Fibroblast of skin of scalp (primary cell): ENCODE results near the gene ADAMTS2.

ENCODE experiments used
- DNase-seq: peaks from one replicate; pipeline ENCODE4 v3.0.0-alpha.2; 2013

ADAMTS2 gene

DNA sequence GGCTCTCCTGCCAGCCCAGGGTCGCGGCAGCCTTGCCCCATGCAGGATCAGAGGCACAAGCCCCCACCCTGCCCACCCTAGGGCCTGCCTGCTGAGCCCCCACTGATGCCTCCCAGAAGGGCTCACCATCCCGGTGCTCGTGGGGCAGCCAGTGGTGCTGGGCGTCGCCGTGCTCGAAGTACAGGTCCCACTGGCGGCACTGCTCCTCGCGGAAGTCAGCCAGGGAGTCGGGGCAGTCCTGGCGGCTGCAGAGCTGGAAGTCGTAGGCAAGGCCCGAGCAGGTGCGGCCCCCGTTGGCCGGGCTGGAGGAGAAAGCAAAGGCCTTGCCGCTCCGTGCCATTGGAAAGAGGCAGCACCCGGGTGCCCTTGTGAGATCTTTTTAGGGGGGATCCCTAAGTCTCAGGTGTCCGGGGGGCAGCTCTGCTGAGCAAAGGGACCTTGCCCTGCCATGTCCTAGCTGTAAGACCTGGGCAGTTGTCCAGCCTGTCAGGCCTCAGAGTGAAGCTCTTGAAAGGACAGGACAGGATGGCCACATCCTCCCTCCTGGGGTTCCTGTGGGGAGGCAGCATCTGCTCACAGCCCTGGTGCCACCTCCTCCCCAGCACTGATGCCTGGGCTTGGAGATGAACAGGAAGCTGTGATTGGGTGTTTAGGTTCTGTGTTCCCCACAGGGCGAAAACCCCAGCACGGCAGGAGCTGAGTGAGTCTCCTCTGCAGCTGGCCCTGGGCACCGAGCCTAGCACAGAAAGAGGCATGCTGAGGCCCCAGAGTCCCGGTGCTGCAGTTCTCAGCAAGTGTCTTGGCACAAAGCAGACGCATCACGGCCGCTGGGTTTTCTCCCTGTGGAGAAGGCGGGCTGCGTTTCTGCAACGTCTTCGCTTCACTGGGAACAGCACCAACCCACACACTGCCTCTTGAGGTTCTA, 207.4 kb downstream of the ADAMTS2 start:
- peak; percentile 11 for DNase-seq

- DNase-seq: no peak
Measured at GRCh38 chr5:179137016-179137642, 208.1 kb downstream of the ADAMTS2 start.

GRCh38 chr5:179135441-179136215, 209.6 kb downstream of the ADAMTS2 start:
- DNase-seq: no peak

DNA sequence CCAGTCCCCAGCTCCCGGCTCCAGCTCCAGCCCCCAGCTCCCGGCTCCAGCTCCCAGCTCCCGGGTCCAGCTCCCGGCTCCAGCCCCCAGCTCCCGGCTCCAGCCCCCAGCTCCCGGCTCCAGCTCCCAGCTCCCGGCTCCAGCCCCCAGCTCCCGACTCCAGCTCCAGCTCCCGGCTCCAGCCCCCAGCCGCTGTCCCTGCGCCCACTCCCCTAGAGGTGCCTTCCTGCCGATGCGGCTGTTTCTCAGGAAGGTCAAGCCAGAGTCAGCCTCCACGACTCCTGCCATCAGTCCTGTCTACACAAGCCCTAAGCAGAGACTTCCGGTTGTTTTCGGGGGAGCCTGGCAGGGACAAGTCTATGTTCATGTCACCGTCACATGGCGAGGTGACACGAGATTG, 210.3 kb downstream of the ADAMTS2 start:
- no peak for DNase-seq

- no peak for DNase-seq
Measured at GRCh38 chr5:179134511-179134910, 210.8 kb downstream of the ADAMTS2 start.

GRCh38 chr5:179132586-179133355, 212.5 kb downstream of the ADAMTS2 start:
- DNase-seq: no peak

- DNase-seq: no peak
Measured at GRCh38 chr5:179131886-179132585, 213.2 kb downstream of the ADAMTS2 start.

DNA sequence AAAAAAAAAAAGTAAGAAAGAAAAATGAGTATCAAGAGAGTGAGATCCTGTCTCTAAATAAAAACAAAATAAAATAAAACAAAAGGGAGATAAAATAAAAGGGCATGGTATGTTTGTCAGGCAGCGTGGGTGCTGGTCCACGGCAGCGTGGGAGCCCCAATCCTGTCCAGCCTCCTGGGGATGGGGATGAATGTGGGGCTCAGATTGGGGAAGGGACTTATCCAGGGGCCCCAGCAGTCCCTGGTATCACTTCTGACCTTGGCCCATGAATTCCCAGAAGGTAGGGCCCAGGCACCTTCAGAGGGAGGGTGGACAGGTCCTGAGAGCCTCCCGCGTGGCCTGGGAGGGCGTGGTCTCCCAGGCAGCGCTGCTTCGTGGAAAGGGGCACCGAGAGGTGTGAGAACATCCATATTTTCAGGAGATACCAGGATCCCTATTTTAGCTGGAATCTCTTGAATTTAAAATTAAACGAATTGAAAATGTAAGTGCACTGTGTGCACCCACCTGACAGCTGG, 213.9 kb downstream of the ADAMTS2 start:
- DNase-seq: no peak

DNA sequence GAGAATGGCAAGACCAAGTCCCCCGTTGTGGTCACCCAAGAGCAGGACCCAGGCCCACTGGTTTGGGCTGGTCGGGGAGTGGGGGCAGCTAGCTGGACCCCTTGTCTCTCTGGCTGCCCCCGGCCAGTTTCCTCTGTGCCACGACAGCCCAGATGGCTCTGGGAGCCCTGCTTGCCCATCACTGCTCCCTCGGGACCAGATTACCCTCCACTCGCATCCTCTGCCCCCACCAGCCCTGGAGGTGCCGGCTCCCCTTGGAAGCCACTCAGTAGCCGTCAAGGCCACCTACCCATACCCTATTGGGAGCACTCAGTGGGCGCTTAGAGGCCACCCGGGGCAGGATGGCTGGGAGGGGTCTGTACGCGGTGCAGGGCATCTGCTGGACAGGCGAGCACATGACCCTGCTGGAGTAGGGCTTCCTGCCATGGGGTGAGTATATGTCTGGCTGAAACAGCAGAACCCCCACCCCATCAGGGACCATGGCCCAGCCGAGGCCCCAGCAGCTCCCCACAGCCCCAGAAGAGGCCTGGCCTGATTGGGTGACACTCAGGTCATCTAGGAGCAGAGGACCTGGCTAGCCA, 215.1 kb downstream of the ADAMTS2 start:
- DNase-seq: no peak

DNA sequence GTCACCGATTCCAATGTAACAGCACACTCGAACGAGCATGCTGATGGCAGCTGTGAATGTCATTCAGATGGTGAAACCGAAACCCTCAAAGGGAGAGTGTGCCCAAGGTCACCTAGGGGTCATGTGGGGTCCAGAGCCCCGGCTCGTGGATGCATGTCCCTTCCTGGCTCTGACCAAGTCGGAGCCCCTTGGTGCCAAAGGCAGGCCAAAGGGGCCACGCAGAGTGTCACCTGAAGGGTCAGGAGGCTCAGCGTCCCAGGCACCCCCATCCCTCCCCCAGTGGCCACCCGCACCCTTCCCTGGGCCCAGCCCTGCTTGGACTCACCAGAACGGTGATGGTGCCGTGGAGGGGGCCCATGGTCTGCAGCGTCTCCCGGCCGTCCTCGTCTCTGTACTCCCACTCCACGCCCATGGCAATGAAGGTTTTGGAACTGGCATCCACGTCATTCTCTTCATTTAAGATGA, 215.6 kb downstream of the ADAMTS2 start:
- DNase-seq: no peak

DNA sequence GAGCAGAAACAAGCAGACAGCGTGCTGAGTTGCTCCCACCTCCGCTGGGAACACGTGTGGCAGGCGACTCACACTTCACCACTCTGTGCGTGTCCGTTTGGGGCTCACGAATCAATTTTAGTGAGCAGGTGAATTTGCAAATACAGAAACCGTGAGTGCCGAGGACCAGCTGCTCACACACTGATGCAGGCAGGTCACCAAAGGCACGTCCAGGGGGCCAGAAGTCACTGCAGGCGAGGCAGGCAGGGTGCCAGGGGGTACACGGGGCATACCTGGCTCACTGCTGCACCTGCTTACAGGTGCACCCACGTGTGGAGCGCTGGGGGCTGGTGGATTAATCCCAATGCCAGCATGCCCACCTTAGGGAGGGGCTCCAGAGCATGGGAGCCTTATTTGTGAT, 216.3 kb downstream of the ADAMTS2 start:
- no peak for DNase-seq

DNA sequence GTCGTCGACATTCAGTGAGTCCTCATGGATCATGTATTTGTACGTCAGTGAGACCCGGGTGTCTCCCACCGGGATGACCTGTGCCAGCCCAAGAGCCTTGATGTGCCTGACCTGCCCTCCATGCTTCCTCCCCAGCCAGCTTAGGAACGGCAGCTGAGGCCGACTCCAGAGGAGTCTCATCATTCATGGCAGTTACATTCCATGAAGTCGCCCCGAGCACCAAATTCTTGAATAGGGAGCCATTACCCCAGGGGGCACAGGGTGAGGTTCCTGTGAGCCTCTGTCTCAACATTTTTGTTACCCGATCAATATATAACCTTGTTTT, 217.3 kb downstream of the ADAMTS2 start:
- DNase-seq: no peak

DNA sequence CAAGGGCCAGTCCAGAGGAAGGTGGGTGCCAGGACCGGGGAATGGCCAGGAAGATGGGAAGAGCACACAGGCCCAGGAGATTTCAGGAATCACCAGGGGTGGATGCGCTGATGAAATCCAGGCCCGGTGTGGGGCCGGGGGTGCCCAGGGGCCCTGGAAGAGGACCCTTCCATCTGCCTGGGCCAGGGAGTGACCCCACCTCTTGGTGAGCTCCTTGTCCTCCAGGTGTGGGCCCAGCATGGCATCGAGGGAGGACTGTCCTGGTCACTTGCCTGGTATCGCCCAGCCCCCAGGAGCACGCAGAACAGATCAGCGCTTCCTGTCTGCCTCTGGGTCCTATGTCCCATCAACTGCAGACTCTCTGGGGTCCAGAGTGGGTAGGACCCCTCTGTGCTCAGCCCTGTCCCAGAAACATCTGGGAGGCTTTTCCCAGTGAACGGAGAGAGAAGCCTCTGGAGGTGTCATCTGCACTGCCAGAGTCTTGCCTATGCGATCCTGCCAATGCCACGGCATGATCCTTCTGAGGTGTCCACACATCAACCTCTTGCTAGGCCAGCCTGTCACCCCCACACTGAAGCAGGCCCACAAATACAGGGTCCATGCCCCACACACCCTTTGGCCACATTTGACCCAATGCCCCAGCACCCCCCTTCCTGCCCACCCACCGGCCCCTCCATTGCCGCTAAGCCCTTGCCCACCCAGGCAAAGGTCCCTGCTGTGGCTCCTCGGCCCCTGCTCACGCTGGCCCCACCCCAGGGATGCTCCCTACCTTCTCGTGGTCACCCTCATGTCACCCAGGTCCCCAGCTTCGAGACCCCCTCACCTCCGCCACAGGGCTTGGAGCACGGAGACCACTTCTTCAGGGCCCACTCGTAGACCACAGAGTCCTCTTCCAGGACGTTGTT, 217.9 kb downstream of the ADAMTS2 start:
- no peak for DNase-seq

DNA sequence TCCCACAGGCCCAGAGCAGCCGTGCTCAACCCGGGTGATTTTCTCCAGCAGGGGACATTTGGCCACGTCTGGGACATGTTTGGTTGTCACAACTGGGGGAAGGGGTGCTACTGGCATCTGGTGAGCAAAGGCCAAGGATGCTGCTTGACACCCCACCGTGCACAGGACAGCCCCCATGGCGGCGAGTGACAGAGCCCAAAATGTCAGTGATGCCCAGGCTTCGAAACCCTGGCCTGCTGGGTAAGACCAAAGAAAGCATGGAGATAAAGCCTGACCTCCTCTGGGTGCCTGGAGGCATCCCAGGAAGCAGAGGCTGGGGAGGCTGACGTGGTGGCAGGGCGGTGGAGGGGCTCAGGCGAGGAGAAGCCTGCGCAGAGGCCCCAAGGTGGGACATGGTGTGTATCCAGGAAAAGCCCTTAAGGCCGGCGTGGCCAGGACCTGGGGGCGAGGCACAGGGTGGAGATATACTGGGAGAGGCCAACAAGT, 218.7 kb downstream of the ADAMTS2 start:
- no peak for DNase-seq

GRCh38 chr5:179125789-179126505, 219.3 kb downstream of the ADAMTS2 start:
- DNase-seq: no peak

- DNase-seq: no peak
Measured at GRCh38 chr5:179124853-179125788, 220.1 kb downstream of the ADAMTS2 start.

- no peak for DNase-seq
Measured at GRCh38 chr5:179124273-179124852, 220.9 kb downstream of the ADAMTS2 start.
